Measurements from ENCODE around the gene PIF1.

Gene PIF1

GRCh38 chr15:64775551-64776401 lies 49.7 kb downstream of the PIF1 start, which contains the start of gene RBPMS2:
RBPMS2 (minus strand) TSS chr15:64775589; CDS start chr15:64775319, 270 bp downstream.
- no peak for DNase-seq

GRCh38 chr15:64774629-64775493 lies 50.6 kb downstream of the PIF1 start:
- DNase-seq = no peak

- DNase-seq = no peak
Measured at GRCh38 chr15:64774037-64774628, 51.3 kb downstream of the PIF1 start.

- DNase-seq = no peak
Measured at GRCh38 chr15:64773606-64774005, 51.8 kb downstream of the PIF1 start.

GRCh38 chr15:64772964-64773363 lies 52.5 kb downstream of the PIF1 start:
- no peak for DNase-seq

- DNase-seq = no peak
Measured at GRCh38 chr15:64772488-64772887, 53.0 kb downstream of the PIF1 start.

- DNase-seq = no peak
Measured at GRCh38 chr15:64770626-64771025, 54.8 kb downstream of the PIF1 start.

- DNase-seq = no peak
Measured at GRCh38 chr15:64767203-64767602, 58.2 kb downstream of the PIF1 start.

GRCh38 chr15:64766058-64766457 lies 59.4 kb downstream of the PIF1 start:
- no peak for DNase-seq
